ENCODE data around the gene ZXDC.

The ZXDC gene

GRCh38 chr3:126475413-126476114 is at the start of gene ZXDC:
ZXDC (minus strand) TSS chr3:126475891; CDS start chr3:126475865, 26 bp downstream.
- peak; percentile 97 for DNase-seq

GRCh38 chr3:126525091-126525852 is 49.6 kb upstream of the ZXDC start:
- DNase-seq: no peak

GRCh38 chr3:126524429-126524988 is 48.8 kb upstream of the ZXDC start:
- DNase-seq: no peak

GRCh38 chr3:126523745-126524428 is 48.2 kb upstream of the ZXDC start, which contains the start of gene CHST13:
CHST13 (plus strand) TSS chr3:126524155; CDS start chr3:126524333, 178 bp downstream.
- DNase-seq: peak; percentile 70

- peak; percentile 37 for DNase-seq
These were observed 46.7 kb upstream of the ZXDC start for GRCh38 chr3:126522363-126522788.

GRCh38 chr3:126521122-126521891 is 45.6 kb upstream of the ZXDC start:
- no peak for DNase-seq

- DNase-seq: peak; percentile 50
These were observed 44.1 kb upstream of the ZXDC start for GRCh38 chr3:126519506-126520455.

- DNase-seq: no peak
These were observed 43.1 kb upstream of the ZXDC start for GRCh38 chr3:126518779-126519177.

GRCh38 chr3:126517986-126518778 is 42.5 kb upstream of the ZXDC start:
- peak; percentile 52 for DNase-seq

GRCh38 chr3:126517291-126517951 is 41.7 kb upstream of the ZXDC start, which contains the start of gene UROC1:
UROC1 (minus strand) TSS chr3:126517773; CDS start chr3:126517719, 54 bp downstream.
- no peak for DNase-seq

GRCh38 chr3:126516936-126517290 is 41.2 kb upstream of the ZXDC start:
- no peak for DNase-seq

GRCh38 chr3:126516152-126516935 is 40.7 kb upstream of the ZXDC start:
- no peak for DNase-seq

- no peak for DNase-seq
These were observed 39.5 kb upstream of the ZXDC start for GRCh38 chr3:126515066-126515706.

- DNase-seq: no peak
These were observed 38.5 kb upstream of the ZXDC start for GRCh38 chr3:126514161-126514560.

- peak; percentile 67 for DNase-seq
These were observed 37.4 kb upstream of the ZXDC start for GRCh38 chr3:126512916-126513650.

GRCh38 chr3:126512026-126512425 is 36.3 kb upstream of the ZXDC start:
- peak; percentile 47 for DNase-seq

GRCh38 chr3:126511291-126511690 is 35.6 kb upstream of the ZXDC start:
- DNase-seq: no peak
